GM20431 (cell line): ENCODE data around the gene CACNB2.

Source experiments
- in situ Hi-C: fragments of 300-500 bp; cut with MseI, MboI; formaldehyde crosslinking; loops from one replicate; pipeline ENCODE4 v1.15.0; 2020; ENCODE audit warnings: low sequenced_read_pairs; ENCODE audit not compliant: unreplicated experiment

The CACNB2 gene

GRCh38 chr10:18369859-18370473 is 229.7 kb downstream of the CACNB2 start:
- in situ Hi-C loops = no loop called here

DNA sequence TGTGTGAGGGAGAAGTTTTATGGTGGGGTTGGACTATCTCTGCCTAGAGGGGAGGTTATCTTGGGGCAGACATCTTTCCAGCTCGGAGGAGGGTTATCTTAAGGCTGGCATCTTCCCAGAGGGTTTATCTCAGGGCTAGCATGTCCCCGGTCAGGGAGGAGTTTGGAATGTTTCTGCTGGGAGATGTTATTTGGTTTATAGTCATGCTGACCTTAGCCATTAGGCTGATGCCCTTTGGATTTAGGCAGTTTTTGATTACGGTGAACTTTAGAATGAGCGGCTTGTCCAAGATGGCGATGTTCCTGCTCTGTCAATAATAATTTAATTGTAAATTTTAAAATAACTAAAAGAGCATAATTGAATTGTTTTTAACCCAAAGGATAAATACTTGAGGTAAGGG is 236.4 kb downstream of the CACNB2 start:
- in situ Hi-C loops = no loop called here

- in situ Hi-C loops = no loop called here
These were observed 237.7 kb downstream of the CACNB2 start for GRCh38 chr10:18377898-18378297.

DNA sequence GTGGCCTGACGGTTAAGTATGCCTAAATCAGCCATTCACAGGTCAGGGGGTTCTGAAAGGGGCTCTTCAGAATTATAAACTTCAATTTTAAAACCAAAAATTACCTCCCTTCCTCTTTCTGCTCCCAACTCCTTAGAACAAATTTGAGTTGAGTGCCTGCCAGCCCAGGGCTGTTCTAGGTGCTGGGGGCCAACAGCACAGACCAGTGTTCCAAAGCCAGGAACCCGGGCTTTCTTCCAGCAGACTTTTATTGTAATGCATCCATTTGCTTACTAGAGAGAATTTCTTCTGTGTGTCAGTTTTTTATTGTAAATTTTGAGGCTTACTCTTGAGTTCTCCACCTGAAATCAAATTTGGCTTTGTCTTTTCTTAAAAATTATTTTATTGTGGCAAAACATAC is 238.5 kb downstream of the CACNB2 start:
- in situ Hi-C loops = no loop called here

DNA sequence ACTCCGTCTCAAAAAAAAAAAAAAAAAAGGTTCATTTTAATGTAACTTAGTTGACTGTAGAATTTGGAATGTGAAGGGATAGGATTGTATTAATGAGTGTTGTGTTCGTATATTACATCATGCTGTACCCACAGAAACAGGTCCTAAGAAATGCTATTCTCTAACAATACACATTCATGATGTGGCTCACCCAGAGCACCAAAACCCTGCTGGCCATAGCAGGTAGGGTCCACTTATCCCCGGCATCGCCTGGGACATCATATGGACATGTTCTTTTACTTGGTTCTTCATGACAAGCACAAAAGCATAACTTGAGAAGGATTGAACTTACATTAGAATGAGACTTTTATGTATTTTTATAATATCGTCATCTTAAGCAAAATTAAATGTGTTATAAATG is 241.5 kb downstream of the CACNB2 start:
- in situ Hi-C loops = no loop called here

DNA sequence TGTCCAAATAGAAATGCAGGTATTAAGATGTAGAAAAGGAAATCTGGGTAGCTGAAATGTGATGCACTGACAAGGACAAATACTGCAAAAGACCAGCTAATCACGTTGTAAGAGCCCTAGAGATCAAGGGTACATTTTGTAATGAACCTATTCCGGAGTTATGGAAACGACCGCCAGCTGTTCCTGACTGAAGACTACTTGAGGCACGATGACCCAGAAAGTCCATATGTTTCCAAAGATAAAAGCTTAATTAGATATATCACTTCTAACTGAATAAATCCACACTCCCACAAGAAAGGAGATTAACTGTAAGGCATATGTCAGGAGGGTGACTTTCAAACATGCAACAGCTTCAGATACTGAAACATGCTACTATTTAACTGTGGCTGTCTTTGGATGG is 257.7 kb downstream of the CACNB2 start:
- in situ Hi-C loops = no loop called here

DNA sequence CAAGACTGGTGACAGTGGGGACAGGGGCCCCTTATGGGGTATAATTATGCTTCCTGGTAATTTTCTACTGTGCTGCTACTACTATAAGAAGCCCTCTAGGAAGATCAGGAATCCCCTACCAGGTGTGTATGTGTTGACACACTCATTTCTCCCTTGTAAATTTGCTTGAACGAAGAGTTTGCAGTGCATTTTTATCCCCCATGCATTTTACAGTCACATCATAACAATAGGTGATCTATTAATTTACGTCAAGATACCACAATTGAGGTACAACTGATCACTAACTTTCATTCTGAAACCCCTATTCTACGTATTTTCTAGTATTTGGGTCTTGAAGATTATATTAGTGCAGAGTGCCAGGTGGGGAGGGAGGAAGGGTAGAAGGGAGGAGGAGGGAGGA is 258.9 kb downstream of the CACNB2 start:
- in situ Hi-C loops = no loop called here

GRCh38 chr10:18400201-18400905 is 260.1 kb downstream of the CACNB2 start:
- in situ Hi-C loops = no loop called here

- in situ Hi-C loops = no loop called here
These were observed 260.7 kb downstream of the CACNB2 start for GRCh38 chr10:18400906-18401245.

- in situ Hi-C loops = no loop called here
These were observed 261.4 kb downstream of the CACNB2 start for GRCh38 chr10:18401416-18402195.

DNA sequence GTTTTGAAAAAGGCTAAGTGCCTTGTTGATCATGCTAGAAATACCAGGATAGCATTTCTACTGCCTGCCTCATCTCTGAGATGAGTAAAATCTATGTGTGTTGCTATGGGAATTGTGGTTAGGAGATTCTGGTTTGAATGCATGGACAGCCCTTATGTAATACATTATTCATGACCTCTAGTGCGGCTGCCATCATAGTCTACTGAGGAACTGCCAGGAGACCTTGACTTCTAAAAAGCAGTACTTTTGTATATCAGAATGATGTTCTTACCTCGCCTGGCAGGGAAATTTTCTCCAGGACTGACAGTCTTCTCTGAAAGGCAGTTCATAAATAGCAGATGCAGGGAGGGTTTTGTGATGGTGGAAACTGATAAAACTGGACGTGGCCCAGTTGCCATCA is 262.6 kb downstream of the CACNB2 start:
- in situ Hi-C loops = no loop called here

DNA sequence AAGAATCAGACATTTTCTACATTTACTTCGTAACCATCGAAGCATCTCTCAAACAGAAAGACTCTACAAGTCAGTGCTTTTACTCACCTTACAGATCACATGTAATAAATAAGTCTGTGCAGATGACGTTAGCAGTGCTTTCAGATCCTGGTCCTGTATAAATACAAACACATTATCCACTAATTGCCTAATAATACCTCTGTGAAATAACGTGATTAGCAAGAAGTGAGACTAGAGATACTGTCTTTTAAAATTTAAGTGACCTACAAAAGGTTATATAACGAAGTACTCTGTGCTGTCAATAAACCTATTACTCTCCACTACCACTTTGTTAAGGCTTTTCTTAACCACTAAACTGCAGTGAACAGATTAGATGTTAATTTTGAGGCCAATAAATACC is 264.3 kb downstream of the CACNB2 start:
- in situ Hi-C loops = no loop called here

DNA sequence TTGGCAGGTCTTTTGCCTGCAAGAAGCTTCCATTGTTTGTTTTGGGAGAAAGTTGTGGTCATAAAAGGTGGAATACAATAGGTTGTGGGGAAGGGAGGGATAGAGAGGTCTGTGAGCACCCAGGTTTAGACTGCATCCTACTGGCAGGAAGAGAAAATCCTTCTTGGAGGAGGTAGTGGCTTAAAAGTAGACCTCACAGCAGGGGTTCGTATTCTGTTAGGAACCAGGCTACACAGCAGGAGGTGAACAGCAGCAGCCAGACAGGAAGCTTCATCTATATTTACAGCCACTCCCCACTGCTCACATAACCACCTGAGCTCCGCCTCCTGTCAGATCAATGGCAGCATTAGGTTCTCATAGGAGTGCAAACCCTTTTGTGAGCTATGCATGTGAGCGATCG is 265.9 kb downstream of the CACNB2 start:
- in situ Hi-C loops = no loop called here

DNA sequence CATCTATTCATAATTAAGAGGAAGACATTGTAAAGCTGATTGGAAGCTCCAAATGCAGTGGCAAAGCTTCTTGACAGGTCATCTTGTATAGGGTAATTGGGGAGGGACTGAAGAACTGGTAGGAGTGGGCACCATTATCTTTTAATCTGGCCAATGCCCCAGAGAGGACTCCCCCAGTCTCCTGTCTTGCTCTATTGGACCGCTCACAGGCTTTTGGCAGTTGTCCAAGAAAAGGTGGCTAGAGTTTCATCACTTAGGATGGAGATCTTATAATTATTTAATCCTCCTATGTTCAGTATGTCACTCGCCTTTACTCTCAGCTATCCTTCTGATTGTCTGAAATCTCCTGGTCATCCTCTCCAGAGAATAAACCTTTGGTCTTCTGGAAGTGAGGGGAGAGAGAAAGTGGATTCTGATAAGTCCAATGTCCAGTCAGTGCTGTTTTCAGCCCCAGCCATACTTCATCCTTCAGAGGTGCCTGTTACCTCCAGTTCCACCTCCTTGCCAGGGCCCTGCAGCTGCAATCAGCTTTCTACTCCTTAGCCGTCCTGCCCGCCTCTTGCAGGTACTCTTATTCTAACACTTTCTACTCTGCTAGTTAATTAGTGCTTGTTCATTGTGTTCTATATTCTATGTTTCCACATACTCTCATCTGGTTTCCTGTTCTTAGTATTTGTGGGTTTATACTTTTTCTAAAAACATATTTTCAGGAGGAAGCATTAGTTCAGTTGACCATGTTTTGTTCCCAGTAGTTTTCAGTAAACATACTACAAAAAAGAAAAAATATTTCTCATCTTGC is 269.6 kb downstream of the CACNB2 start:
- in situ Hi-C loops = no loop called here

DNA sequence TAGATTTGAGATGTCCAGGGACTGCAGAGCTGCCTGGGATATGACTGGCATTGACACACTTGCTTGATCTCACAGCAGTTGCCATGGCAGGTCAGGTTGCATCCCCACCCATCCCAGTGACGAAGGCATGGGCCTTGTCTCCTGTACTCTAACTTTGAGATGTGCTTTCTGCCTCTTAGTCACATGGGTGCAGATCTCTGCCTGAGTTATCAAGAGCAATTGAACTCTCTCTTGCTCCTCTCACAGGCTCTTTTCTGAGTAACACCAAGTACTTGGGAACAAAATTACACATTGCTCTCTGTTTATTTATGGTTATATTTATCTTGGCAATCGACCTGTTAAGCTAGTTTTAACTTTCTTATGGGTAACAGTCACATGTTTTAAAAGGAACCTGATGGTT is 273.8 kb downstream of the CACNB2 start:
- in situ Hi-C loops = no loop called here

DNA sequence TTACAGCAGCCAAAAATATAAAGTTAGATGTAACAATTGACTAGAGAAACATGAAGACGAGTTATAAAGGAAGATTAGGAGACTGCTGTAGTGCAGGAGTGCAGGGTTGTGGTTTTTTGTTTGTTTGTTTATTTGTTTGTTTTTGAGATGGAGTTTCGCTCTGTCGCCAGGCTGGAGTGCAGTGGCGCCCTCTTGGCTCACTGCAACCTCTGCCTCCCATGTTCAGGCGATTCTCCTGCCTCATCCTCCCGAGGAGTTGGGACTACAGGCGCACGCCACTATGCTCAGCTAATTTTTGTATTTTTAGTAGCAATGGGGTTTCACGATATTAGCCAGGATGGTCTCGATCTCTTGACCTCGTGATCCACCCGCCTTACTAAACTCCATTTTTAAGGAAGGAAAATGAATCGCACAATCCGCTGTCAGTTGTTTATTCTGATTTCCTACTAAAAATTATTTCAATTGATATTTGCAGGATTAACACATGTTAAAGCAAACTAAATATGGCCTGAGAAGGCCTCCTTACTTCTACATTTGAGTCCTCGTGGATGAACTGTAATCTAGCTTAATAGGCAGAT is 277.8 kb downstream of the CACNB2 start:
- in situ Hi-C loops = no loop called here

- in situ Hi-C loops = no loop called here
These were observed 278.5 kb downstream of the CACNB2 start for GRCh38 chr10:18418541-18419215.

DNA sequence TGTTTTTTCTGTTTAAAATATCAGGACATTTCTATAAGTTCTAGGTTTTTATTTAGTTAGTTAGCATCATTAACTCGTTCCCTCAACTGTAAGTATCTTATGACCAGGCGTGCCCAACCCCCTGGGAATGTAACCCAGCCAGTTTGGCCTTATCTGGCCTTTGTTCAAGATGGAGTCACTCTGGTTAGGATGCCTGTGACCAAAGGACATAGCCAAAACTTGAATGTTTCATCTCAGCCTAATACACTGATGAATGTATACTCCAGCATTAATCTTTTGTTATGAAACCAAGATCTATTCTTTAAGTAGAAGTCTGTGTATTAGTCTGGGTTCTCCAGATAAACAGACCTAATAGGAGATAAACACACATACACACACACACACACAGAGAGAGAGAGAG is 279.7 kb downstream of the CACNB2 start:
- in situ Hi-C loops = no loop called here

DNA sequence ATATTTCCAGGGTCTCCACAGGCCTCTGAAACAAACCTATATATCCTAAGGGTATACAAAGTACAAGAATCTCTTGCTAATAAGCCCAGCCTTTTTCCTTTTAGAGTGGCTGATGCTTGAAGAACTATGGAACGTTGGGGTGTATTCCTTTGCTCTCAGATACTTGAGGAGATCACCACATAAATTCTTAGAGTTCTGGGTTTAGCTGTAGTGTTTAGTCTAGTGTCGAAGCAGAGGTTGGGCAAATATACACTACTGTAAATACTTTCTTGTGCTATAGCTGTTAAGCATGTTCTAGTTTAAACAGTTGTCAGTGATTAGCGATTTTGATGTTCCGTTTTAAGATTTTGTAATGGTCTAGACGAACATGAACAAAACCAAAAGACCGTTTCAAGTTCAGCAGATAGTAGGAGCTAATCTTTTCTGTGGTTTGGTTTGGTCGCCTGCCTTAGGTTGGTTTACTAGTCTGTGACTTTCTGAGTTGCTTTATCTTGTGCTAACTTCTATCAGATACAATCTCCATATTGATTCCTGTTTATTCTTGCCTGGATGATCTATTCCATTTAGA is 281.6 kb downstream of the CACNB2 start:
- in situ Hi-C loops = no loop called here
